Hematopoietic multipotent progenitor cell treated with erythropoietin and hydrocortisone succinate and interleukin-3 and kit ligand, for 6 days (in vitro differentiated cells): ENCODE measurements around the gene DDI1.

ENCODE experiments used
- DNase-seq: peaks from one replicate; pipeline ENCODE4 v3.0.0-alpha.2; 2015

DDI1 gene

GRCh38 chr11:104086621-104087020 lies 50.2 kb downstream of the DDI1 start:
- no peak for DNase-seq
